ENCODE results near the gene PARVA. TPM values are rescaled to one million over a fixed set of nuclear protein-coding genes. Genes with fewer than 3 reads are reported as not detected.

PARVA gene
- total RNA-seq, 1 experiment from 2014 or later, result 18.1 TPM

- Mint-ChIP-seq H3K27me3 (ENCODE audit: low read depth) (peaks cover 5% of the 10 kb centered on the region), H3K4me1 (peaks cover 12 to 29% of the 10 kb centered on the region in 2 experiments), H3K4me3 (no peak overlapping the region), H3K9me3 (no peaks in the 10 kb centered on the region), H3K36me3 (ENCODE audit: insufficient read depth in 1 of 3, low read depth in 3 of 3) (no peaks in the 10 kb centered on the region), H3K27ac (no peak overlapping the region; a peak in 1 of 7 replicates)
- Histone ChIP-seq H2AK5ac (ENCODE audit: insufficient read length, low read length) (no peak overlapping the region), H3K4me2 (ENCODE audit: insufficient read depth, insufficient read length, low read length) (no peak overlapping the region), H3K27me3 (ENCODE audit: insufficient read depth, low read length) (no peaks in the 10 kb centered on the region), H3K79me1 (ENCODE audit: insufficient read depth, low read depth, low read length, poor library complexity, severe bottlenecking) (no peaks in the 10 kb centered on the region), H3K4me1 (ENCODE audit: insufficient read depth, low read length) (no peaks in the 10 kb centered on the region), H4K8ac (replicated peaks; ENCODE audit: insufficient read length, low read depth, low read length) (no peak overlapping the region), H2BK15ac (ENCODE audit: low read depth, low read length) (no peak overlapping the region), H2BK5ac (ENCODE audit: insufficient read length, low read length) (no peak overlapping the region), H3K9me3 (ENCODE audit: control insufficient read depth, low read depth, low read length) (no peaks in the 10 kb centered on the region), H3T11ph (ENCODE audit: low read length) (no peak overlapping the region), H3K79me2 (ENCODE audit: insufficient read depth, low read length) (no peaks in the 10 kb centered on the region), H3K9ac (ENCODE audit: extremely low read depth, insufficient read length, low read length) (no peak overlapping the region), H3K23ac (ENCODE audit: insufficient read length, low read depth, low read length) (no peak overlapping the region), H2BK12ac (ENCODE audit: insufficient read length, low read depth, low read length) (no peak overlapping the region), H2BK20ac (ENCODE audit: low read depth, low read length, poor library complexity, severe bottlenecking) (no peak overlapping the region), H4K20me1 (ENCODE audit: control insufficient read depth, insufficient read depth, insufficient read length) (no peaks in the 10 kb centered on the region), H3K23me2 (ENCODE audit: insufficient read length, low read depth, low read length, poor library complexity, severe bottlenecking) (no peaks in the 10 kb centered on the region), H2BK120ac (ENCODE audit: low read depth, low read length, poor library complexity, severe bottlenecking) (no peak overlapping the region), H2AFZ (ENCODE audit: low read length) (no peak overlapping the region), H3K56ac (ENCODE audit: insufficient read length, low read depth, low read length) (no peak overlapping the region), H3K18ac (ENCODE audit: insufficient read length, low read depth, low read length) (no peak overlapping the region), H3K4ac (ENCODE audit: low read depth, low read length) (no peak overlapping the region), H4K91ac (ENCODE audit: insufficient read length, low read depth, low read length) (no peak overlapping the region), H3K14ac (ENCODE audit: insufficient read depth, low read length) (no peak overlapping the region), H4K5ac (ENCODE audit: insufficient read length, low read depth, low read length) (no peak overlapping the region), H3K27ac (ENCODE audit: insufficient read length, low read depth, low read length) (no peak overlapping the region)
- no peak for DNase-seq
- TF ChIP-seq, protein P1, sequence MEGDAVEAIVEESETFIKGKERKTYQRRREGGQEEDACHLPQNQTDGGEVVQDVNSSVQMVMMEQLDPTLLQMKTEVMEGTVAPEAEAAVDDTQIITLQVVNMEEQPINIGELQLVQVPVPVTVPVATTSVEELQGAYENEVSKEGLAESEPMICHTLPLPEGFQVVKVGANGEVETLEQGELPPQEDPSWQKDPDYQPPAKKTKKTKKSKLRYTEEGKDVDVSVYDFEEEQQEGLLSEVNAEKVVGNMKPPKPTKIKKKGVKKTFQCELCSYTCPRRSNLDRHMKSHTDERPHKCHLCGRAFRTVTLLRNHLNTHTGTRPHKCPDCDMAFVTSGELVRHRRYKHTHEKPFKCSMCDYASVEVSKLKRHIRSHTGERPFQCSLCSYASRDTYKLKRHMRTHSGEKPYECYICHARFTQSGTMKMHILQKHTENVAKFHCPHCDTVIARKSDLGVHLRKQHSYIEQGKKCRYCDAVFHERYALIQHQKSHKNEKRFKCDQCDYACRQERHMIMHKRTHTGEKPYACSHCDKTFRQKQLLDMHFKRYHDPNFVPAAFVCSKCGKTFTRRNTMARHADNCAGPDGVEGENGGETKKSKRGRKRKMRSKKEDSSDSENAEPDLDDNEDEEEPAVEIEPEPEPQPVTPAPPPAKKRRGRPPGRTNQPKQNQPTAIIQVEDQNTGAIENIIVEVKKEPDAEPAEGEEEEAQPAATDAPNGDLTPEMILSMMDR (conservative IDR thresholded peaks at IDR 0.05), result no peak
- no CpG with 5 or more reads among the region's 12 CpGs for WGBS (ENCODE audit: extremely low coverage, insufficient read length, low lambda C conversion rate)
These were observed 18.8 kb upstream of the PARVA start for GRCh38 chr11:12358302-12359188.
